Measurements from ENCODE around the gene GALNT11.

GRCh38 chr7:151984612-151985011 is 40.9 kb upstream of the GALNT11 start:
- no peak for TF ChIP-seq CTCF (IDR thresholded peaks at IDR 0.05; ENCODE audit: low read length)
- no peak for TF ChIP-seq EZH2 (IDR thresholded peaks at IDR 0.05; ENCODE audit: borderline replicate concordance, low read length)

Measured in OCI-LY1 (cell line).